AG10803 (cell line): Measurements from ENCODE around the gene WIF1.

ENCODE experiments used
- DNase-seq: peaks from one replicate; pipeline ENCODE4 v3.0.0; 2010; ENCODE audit warnings: low read depth
- H3K4me3 ChIP-seq: 2 replicates; pipeline ENCODE4 v1.5.1; 2011; ENCODE audit warnings: mild to moderate bottlenecking, low read length, control low read depth
- TF ChIP-seq, protein P1 (sequence below): conservative IDR thresholded peaks from 2 replicates; pipeline ENCODE4 v1.5.1; 2011; ENCODE audit warnings: mild to moderate bottlenecking, low read length, control low read depth, inconsistent platforms

The WIF1 gene

DNA sequence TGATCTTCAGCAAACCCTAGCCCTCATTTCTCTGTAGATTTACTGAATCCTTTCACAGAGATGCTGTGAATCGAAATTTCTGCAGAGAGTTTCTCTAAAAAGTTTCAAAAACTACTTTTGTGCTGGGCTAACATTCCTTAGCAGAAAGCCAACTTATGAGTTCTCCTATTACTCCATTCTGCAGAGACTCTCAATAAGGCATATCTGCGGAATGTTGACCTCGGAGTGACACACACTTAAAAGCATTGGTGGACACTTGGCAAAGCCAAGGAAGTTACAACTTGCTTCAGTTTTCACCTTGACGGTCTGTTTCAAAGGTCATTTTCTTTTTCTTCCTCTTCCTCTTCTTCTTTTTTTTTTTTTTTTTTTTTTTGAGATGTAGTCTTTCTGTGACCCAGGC is 75.8 kb downstream of the WIF1 start:
- no peak overlapping the region for H3K4me3 ChIP-seq
- TF ChIP-seq, protein P1, sequence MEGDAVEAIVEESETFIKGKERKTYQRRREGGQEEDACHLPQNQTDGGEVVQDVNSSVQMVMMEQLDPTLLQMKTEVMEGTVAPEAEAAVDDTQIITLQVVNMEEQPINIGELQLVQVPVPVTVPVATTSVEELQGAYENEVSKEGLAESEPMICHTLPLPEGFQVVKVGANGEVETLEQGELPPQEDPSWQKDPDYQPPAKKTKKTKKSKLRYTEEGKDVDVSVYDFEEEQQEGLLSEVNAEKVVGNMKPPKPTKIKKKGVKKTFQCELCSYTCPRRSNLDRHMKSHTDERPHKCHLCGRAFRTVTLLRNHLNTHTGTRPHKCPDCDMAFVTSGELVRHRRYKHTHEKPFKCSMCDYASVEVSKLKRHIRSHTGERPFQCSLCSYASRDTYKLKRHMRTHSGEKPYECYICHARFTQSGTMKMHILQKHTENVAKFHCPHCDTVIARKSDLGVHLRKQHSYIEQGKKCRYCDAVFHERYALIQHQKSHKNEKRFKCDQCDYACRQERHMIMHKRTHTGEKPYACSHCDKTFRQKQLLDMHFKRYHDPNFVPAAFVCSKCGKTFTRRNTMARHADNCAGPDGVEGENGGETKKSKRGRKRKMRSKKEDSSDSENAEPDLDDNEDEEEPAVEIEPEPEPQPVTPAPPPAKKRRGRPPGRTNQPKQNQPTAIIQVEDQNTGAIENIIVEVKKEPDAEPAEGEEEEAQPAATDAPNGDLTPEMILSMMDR = no peak
- DNase-seq = no peak

DNA sequence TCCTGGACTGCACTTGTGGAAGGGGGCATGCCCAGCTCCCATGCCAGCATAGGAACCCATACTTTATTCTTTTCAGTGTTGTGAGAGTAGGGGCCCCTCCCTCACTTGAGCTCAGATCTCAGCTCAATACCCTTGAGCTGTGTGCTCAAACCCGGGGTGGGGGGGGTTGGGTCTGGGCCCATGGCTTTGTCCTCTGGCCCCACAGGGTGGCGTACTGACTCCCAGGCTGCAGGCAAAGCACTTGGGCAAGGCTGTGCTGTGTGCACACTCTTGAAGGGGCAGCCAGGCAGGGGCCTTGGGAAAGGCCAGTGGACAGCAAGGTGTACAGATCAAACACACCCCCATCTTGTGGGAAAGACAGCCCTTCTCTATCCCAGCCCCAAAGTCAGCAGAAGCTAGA is 81.8 kb downstream of the WIF1 start:
- DNase-seq = no peak
- H3K4me3 ChIP-seq = no peak overlapping the region
- TF ChIP-seq, protein P1 = no peak

DNA sequence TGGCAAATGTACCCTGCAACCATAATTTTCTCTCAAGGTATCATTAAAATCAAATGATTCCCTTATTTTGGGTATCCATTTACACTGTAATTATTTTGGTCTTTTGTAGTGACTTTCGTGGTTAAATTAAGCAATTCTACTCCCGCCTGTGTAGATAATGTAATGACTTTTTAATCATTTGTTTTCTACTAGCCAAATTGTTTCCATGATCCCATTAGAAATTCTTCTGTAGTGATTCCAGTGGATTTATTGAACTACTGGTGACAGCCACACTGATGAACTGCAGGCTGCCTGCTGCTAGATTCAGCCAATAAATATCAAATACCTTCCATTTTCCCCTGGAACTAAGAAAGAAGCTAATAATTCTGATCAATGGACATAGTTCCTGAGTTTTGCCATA is 96.0 kb downstream of the WIF1 start:
- no peak overlapping the region for H3K4me3 ChIP-seq
- TF ChIP-seq, protein P1 = no peak
- DNase-seq = no peak

DNA sequence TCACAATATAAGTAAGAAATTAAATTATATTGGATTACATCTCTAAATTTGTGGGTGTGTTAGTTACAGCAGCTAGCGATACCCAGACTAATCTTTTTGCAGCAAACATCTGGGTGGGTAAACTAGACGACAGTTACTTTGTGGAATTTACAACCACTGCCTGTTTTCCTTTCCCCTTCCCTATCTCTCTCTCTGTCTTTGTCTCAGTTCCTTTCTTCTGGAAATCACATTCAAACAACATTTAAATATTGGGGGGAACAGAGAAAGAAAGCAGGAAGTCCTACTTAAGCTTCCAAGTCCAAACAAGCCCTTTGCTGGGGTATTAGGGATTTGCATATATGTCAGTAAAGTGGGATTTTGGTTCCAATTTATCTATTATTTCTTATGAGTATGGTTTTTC is 97.6 kb downstream of the WIF1 start:
- TF ChIP-seq, protein P1 = no peak
- no peak for DNase-seq
- H3K4me3 ChIP-seq = no peak overlapping the region

DNA sequence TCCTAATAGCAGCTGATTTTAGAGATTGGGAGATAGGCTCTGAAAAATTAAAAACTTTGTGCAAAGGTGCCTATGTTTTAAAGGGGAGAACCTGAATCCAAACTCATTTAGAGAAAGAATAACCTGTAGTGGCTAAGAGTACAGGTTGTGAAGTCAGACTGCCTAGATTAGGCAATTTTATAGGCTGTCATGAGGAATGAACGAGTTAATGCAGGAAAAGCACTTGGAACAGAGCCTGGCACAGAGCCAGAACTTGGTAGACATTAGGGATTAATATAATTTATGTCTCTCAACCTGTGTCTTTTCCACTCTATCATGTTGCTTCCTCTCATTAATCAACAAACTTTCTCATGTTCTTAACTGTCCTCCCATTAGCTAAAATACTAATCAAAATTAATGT is 98.1 kb downstream of the WIF1 start:
- no peak for DNase-seq

DNA sequence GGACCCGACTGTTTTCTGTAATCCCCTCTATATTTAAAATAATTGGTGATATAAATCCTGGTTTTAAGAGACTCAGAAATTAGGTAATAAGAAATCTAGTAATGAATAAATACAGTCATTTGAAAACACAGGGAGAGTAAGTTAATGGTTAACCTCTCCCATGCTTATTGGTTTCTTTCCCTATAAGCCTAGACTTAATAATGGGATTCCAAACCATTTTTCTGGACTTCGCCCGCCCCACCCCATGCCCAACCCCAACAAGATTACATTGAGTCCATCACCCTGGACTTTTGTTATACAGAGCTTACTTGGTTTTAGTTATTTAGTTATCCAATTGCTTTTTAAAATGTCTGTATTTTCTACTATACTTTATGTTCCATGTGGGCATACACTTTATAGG is 98.7 kb downstream of the WIF1 start:
- DNase-seq = no peak
- TF ChIP-seq, protein P1 = no peak
- H3K4me3 ChIP-seq = no peak overlapping the region

More for the DNA sequence above, 98.1 kb downstream of the WIF1 start:
- TF ChIP-seq, protein P1 = no peak
- no peak overlapping the region for H3K4me3 ChIP-seq

DNA sequence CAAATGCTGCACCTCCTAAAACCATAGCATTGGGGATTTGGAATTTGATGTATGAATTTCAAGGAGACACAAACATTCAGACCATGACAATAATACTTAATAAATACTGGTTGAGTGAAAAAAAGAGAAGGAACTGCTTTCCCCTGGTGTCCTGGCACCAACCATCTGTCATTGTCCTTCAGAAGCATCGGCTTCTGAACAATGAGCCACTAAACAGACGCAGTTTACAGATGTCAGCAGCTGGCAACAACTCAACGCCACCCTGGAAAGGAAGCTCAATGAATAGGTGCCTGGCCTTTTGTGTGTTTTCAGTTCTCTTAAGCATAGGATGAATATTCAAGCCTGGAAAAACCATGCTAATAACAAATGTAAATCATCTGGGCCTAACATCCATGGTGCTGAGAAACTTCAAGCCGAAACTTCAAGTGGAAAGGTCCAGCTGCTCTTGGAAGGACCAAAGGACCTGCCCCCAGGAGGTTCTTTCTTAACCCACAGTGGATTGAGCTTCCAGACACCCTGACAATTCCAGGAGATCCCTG is 101.3 kb downstream of the WIF1 start:
- TF ChIP-seq, protein P1 = no peak
- H3K4me3 ChIP-seq = no peak overlapping the region
- no peak for DNase-seq
